NCI-H187 (cell line): ENCODE data around the gene LPAR5.

Experiments
- DNase-seq, 2 experiments: peaks; one replicate each; lab custom pipeline; 2025; lab: John Stamatoyannopoulos, UW

The LPAR5 gene

GRCh38 chr12:6635856-6636531, at the start of gene LPAR5:
Gene LPAR5 (minus strand): TSS chr12:6635959. CDS start chr12:6621248, 14,711 bp downstream.
- DNase-seq, result no peak

DNA sequence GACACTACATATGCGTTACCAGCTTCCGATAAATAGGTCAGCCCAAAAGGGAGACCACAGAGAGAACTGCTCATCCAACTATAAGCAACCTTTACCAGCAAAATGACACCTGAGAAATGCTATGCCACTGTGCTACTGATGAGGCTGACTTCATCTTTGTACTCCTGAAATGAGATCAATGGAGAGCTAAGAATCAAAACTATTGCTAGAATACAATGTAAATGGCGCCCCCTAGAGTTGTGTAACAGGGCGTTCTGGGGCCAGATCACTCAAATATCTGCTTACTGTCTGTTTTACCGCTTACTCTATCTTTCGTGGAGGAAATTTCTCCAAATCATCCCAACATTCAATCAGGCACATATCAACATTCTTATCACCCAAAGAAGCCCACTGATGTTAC, 48.9 kb upstream of the LPAR5 start:
- no peak for DNase-seq

- no peak for DNase-seq
These were observed 41.2 kb upstream of the LPAR5 start for GRCh38 chr12:6676962-6677361.

DNA sequence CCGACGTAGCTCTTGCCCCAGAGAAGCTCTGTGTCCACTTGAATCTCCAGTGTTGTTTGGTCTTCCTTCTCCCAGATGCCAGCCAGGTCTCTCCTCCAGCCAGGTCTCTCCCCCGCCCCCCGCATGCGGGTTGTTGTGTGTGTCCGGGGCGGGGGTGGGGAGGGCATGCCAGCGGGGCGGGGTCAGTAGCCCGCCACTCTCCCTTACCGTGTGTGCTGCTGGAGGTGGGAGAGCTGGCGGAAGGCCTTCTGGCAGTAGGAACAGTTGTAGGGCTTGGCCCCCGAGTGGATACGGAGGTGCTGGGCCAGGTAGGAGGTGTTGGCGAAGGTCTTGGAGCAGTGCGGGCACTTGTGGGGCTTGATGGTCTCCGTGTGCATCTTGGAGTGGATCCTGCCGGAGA, 36.4 kb upstream of the LPAR5 start:
- no peak for DNase-seq

DNA sequence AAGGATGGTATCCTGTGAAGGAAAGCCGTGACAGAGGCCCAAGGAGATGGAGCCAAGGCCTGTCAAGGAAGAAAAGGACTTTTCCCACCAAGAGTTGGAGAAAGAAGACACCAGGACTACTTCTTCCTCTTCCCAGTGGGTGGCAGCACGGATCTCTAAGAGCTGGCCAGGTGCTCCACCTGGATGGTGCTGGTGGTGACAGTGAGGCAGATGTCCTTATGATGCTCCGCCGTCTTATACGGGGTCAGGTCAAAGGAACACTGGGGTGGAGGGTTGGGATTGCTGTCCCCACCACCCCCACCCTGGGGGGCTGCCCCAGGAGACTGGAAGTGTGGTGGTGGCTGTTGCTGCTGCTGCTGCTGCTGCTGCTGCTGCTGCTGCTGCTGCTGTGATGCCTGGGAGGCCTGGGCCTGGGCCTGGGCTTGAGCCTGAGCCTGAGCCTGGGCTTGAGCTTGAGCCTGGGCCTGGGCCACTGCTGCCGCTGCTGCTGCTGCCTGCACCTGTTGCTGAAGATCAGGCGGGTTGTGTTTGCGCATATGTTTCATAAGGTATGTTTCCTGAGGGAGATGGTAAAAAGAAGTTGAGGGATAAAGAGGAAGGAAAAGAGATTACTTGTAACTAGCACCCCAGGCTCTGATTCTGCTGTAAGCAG, 31.9 kb upstream of the LPAR5 start:
- no peak for DNase-seq

GRCh38 chr12:6666211-6666610, 30.5 kb upstream of the LPAR5 start:
- DNase-seq, result no peak

- DNase-seq, result no peak
These were observed 29.1 kb upstream of the LPAR5 start for GRCh38 chr12:6664902-6665301.

DNA sequence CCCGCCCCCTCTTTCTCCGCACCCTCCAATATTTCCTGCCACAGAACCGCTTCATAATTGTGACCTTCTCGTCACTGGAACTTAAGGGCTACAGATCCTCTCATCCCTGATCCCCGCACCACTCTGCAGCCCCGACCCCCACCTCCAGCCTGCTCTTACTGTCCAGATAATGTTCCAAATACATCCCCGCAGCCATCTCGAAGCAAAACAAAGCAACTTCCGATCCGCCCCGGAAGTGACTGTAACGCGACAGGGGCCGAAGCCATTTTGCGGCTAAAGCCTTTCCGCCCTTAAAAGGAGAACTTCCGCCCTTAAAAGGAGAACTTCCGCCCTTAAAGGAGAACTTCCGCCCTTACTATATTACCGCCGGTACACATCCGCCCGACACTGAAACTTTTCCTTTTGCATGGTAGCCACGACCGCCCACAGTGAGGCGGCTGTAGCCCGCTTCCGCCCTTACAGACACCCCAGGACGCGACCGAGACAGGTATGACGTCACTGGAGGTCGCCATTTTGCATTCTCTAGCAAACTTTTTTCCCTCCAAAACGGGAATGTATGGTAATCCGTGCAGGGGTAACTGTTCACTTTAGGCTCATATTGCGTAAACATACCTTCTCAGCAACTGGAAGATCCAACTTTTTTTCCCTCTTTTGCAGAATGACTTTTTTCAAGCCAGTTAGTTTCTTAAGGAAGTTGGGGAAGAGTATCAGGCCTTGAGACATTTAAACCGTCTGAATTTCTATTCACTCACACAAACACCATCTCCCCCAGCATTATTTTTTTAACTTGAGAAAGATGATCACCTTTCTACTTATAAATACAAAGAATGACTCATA, 27.4 kb upstream of the LPAR5 start, which contains the start of gene ING4:
TSS of gene ING4 (minus strand) at position 214 of the 837 bp plus-strand sequence. CDS start at position 196, 18 bp downstream.
- DNase-seq, result peak; percentile 96 to 97

- no peak for DNase-seq
These were observed 26.8 kb upstream of the LPAR5 start for GRCh38 chr12:6662602-6662905.

- DNase-seq, result no peak
These were observed 18.2 kb upstream of the LPAR5 start for GRCh38 chr12:6653987-6654386.

GRCh38 chr12:6653342-6653741, 17.6 kb upstream of the LPAR5 start:
- no peak for DNase-seq

GRCh38 chr12:6652391-6652790, 16.6 kb upstream of the LPAR5 start:
- DNase-seq, result no peak

GRCh38 chr12:6650832-6651231, 15.1 kb upstream of the LPAR5 start:
- DNase-seq, result no peak

- DNase-seq, result peak in 1 of 2 experiments; percentile 54
These were observed 11.4 kb upstream of the LPAR5 start, which contains the start of gene ACRBP for GRCh38 chr12:6647083-6647604. Gene ACRBP (minus strand): TSS chr12:6647432. CDS start chr12:6647366, 66 bp downstream.

- DNase-seq, result no peak
These were observed 10.7 kb upstream of the LPAR5 start for GRCh38 chr12:6646276-6647082.

DNA sequence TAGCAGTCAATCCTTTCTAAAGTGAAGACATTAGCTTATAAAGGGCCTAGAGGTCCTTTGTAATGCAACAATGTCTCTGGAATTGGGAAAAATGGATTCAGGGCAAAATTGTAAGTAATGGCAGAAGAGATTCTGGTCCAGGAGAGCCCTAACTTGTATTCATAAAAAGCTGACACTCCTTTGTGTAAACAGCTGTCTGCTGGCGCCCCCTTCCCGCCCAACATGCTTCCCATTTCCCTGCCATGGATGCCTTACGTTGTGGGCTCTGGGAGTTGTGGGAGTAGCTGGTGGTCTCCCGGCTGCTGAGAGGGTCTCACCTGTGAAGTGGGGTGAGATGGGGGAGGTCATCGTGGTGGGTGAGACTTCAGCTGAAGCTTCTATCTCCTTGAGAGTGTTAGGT, 9.1 kb upstream of the LPAR5 start:
- DNase-seq, result no peak

DNA sequence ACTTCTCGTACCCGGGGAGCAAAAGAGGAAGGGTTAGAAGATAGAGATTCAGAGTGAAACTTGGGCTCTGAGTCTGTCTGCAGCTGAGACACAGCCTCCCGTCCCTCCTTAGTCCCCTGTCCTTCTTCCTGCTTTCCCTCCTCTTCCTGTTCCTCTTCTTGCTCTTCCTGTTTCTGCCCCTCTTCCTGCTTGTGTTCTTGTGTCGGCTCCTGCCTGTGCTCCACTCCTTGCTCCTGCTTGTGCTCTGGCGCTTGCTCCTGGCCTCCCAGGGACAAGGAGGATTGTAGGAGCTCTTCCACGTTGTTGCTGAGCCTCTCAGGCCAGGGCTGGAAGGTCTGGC, 8.5 kb upstream of the LPAR5 start:
- DNase-seq, result no peak

- no peak for DNase-seq
These were observed 8.0 kb upstream of the LPAR5 start for GRCh38 chr12:6643569-6644256.

DNA sequence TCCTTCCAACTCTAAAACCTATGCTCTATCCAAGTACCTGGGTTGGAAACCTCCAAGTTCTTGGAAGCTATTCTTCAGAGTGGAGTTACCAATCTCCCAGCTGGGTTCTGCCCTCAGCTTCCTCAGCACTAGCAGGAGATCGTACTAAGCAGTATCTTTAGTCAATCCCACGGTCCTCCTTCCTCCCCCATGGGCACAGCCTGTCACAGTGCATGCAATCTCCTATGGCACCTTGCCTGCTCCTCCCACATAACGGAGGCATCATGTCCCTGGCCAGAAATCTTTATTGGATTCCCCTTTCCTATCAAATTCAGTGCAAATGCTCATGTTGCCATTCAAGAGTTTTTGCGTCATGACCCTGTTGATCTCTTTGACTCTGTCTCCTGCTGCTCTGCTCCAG, 5.4 kb upstream of the LPAR5 start:
- no peak for DNase-seq

- DNase-seq, result no peak
These were observed 4.7 kb upstream of the LPAR5 start for GRCh38 chr12:6640497-6640896.

DNA sequence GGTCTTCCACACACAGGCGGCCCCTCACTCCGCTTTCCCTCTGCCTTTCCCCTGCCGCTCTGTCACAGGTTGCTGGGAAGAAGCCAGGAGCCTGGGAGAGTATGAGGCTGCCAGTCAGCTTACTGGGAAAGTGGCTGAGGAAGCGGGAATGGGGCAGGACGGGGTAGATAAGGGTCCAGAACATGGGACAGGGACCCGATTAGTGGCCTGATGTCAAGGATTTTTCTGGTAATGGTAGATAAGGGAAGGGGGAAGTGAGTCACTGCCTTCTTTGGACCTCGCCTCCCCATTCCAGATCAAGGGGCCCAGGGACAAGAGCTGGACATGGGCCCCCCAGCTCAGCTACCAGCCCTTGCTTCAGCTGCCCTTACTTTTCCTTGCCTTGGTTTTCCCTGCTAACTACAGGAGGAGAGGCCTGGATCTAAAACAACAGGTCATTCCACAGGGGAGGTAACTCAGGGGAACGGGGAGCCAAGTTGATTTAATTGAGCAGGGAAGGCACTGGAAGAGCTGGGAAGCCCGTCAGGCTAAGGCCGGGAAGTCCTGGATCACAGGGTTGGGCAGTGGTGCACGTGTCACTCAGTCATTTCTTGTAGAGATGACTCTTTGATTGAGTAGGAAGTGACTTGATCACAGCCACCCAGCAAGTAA, 3.5 kb upstream of the LPAR5 start:
- DNase-seq, result no peak
